GM21515 (cell line): Measurements from ENCODE around the gene GNPTG.

ENCODE experiments used
- ATAC-seq: cut with Tn5 transposase; IDR thresholded peaks from one replicate; pipeline ENCODE4 v1.9.1; 2021; ENCODE audit not compliant: unreplicated experiment

The GNPTG gene

GRCh38 chr16:1333149-1333812 is 18.4 kb upstream of the GNPTG start, which contains the start of gene BAIAP3:
TSS of gene BAIAP3 (plus strand) at chr16:1333645. CDS start at chr16:1338550, 4,905 bp downstream.
- ATAC-seq: no peak

DNA sequence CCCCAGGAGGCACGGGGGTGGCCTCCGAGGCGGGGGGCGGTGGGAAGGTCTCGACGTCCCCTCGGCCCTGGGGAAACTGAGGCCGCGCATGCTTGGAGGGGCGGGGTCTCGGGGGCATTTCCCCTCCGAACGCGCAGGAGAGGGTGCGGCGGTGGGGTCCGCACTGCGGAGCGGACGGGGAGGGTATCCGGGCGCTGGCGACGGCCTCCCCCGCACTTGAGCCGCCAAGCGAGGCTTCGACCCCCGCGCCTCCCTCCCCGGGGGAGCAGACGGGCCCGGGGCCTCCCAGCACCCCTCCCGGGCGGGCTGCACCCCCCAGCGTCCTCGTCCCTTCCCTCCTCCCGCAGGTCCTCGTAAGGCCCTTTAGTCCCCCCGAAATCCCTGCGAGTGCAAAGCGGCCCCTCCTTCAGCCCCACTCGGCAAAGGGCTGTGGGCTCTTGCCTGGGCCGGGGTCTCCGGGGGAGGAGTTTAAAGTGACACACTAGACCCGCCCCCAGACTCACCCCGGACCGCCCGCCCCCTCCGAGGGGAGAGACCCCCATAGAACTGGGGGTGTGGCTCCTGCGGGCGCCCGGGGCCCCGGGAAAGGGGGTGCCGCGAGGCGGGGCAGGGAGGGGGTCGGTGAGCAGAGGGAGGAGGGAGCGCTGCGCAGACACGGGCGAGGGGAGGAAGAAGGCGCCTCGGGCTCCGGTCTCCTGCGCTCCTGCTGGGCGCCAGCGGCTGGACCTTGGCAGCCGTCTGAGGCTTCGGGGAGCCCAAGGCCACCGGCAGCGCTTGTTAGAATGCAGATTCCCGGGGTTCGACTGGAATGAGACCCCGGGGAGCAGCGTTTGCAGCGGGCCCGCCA is 17.7 kb upstream of the GNPTG start:
- no peak for ATAC-seq

DNA sequence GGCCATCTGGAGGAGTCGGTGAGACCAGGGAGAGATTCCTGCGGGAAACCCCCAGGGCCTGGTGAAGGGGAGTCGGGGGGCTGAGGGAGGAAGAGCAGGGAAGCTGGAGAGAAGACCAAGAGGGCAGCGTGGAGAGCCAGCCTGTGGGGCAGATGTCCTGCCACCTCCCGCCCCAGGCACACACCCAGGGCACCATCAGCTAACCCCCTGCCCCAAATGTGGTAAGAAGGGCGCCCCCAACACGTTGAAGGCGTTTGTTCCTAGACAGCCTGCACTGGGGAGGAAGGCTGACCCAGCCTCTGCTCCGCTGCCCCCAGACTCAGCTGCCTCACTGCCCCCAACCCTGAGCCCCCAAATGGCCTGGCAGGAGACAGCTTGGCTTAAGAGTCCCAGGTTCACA is 17.0 kb upstream of the GNPTG start:
- ATAC-seq: no peak

GRCh38 chr16:1335211-1335971 is 16.3 kb upstream of the GNPTG start:
- ATAC-seq: no peak

DNA sequence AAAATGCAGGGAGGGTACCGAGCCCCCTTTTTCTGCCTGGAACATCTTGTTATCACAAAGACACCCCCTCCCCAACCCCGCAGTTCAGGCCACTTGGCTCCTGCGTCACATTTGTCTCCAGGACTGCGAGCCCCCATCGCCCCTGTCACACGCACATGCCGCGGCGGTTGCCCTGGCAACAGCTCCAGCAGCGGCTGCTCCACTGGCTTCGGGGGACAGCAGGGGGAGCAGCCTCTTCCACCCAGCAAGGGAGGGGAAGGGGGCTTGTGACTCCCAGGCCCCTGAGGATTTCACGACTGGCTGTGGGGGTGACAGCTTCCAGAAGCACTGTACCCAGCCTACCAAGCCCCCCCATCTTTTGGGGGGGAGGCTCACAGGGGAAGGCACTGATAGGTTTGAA is 15.7 kb upstream of the GNPTG start:
- no peak for ATAC-seq

DNA sequence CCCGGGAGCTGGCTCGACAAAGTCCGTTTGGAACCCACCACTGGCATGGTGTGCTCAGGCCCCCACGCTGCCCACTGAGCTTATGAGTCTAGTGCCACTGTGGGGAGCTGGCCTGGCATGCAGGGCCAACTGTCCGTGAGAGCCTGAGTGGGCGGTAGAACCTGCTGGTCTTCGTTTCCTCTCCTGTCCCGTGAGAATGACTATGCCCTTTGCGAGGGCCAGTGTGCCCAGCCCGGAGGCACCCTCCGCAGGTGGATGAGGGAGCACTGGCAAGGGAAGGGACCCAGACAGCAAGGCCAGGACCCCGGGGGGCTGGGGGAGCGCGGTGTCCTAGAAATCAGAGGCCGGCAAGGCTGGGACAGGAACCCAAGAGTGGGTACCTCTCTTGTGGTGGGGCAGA is 15.1 kb upstream of the GNPTG start:
- ATAC-seq: no peak

- ATAC-seq: no peak
These were observed 14.2 kb upstream of the GNPTG start for GRCh38 chr16:1337486-1337885.

GRCh38 chr16:1338119-1338730 is 13.5 kb upstream of the GNPTG start:
- ATAC-seq: no peak

- no peak for ATAC-seq
These were observed 12.7 kb upstream of the GNPTG start for GRCh38 chr16:1338855-1339675.

- ATAC-seq: no peak
These were observed 10.8 kb upstream of the GNPTG start for GRCh38 chr16:1340730-1341494.

GRCh38 chr16:1341495-1342420 is 10.0 kb upstream of the GNPTG start:
- ATAC-seq: no peak

- peak; percentile 74 for ATAC-seq
These were observed 9.0 kb upstream of the GNPTG start for GRCh38 chr16:1342526-1343427.

DNA sequence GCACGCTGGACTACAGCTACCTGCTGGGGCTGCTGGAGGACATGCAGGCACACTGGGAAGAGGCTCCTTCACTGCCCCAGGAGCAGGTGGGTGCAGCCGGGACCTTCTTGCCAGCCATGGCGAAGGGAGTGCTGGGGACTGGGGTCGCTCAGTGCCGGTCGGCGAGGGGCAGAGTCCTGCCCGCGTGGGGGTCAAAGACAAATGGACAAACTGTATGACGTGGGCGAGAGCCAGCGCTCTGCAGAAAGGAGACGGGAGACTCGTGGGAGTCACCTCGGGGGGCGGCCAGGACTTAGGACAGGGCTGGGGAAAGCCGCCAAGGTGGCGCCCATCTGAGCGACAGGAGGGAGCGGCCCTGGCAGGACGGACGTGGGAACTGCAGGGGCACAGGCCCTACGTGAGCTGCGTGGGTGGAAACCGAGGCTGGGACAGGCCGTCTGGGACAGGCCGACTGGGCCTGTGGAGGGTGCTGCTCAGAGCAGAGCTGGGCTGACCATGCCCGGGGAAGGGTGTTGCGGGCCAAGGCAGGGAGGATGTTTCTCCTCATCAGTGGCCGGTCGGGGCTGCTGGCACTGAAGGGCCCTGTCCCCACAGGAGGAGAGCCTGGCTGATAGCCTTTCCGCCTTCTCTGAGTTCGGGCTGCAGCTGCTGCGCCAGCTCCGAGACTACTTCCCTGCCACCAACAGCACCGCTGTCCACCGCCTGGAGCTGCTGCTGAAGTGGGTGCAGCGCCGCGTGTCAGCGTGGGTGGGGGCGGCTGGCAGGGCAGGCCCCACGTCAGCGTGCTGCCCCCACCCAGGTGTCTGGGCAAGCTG is 8.1 kb upstream of the GNPTG start:
- ATAC-seq: no peak

GRCh38 chr16:1344499-1344898 is 7.2 kb upstream of the GNPTG start:
- ATAC-seq: no peak

DNA sequence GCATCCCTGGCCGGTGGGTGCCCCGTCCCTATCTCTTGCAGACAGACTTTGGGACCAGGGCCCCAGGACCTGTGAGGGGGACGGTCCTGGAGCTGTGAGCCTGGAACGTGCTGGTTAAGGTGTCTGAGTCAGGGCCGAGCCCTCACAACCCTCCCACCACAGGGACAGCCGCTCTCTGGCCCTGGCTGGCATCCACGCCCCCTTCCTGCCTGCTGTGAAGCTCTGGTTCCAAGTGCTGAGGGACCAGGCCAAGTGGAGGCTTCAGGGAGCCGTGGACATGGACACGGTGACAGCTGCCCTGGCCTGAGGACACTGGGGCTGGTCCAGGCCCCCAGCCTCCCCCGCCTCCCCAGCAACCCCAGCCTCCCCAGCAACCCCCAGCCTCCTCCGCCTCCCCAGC is 6.6 kb upstream of the GNPTG start:
- no peak for ATAC-seq

DNA sequence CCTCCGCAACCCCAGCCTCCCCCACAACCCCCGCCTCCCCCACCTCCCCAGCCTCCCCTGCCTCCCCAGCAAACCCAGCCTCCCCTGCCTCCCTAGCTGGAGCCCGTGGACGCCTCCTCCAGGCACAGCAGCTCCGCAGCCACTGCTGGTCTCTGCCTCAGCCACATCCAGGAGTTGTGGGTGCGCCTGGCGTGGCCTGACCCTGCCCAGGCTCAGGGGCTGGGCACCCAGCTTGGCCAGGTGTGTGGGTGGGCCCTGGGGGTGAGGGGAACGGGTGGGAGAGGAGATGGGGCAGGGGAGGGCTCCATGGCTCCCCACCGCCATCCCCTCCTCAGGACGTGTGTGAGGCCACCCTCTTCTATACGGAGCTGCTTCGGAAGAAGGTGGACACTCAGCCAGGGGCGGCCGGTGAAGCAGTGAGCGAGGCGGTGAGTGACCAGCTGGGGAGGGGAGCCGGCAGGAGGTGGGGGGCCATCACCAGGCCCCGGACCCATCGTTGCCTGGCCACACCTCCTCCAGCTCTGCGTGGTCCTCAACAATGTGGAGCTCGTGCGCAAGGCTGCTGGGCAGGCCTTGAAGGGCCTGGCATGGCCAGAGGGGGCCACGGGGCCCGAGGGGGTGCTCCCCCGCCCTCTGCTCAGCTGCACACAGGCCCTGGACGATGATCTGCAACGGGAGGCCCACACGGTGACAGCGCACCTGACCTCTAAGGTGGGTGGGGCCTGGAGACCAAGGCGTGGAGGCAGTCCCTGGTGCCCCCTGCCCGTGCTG is 5.9 kb upstream of the GNPTG start:
- ATAC-seq: no peak
